Activated naive CD8-positive, alpha-beta T cell treated with anti-CD3 and anti-CD28 coated beads, Interleukin-2, amount 50 U/mL, for 16 hours (primary cell): ENCODE results near the gene SNED1.

Source experiments
- DNase-seq: peaks from one replicate; pipeline ENCODE4 v3.0.0-alpha.2; 2020; ENCODE audit warnings: low read depth, low spot score

SNED1 gene

GRCh38 chr2:240997856-240998705, at the start of gene SNED1:
Gene SNED1 (plus strand): TSS chr2:240998618. CDS start chr2:240998838, 220 bp downstream.
- peak; percentile 30 for DNase-seq

GRCh38 chr2:240948905-240949790, 49.3 kb upstream of the SNED1 start:
- DNase-seq = no peak

- no peak for DNase-seq
Observed at GRCh38 chr2:240949791-240950705, 48.4 kb upstream of the SNED1 start.

- no peak for DNase-seq
Observed at GRCh38 chr2:240951045-240951594, 47.3 kb upstream of the SNED1 start.

GRCh38 chr2:240952496-240953246, 45.7 kb upstream of the SNED1 start:
- no peak for DNase-seq

- DNase-seq = no peak
Observed at GRCh38 chr2:240953426-240954410, 44.7 kb upstream of the SNED1 start.

GRCh38 chr2:240954436-240955305, 43.7 kb upstream of the SNED1 start:
- DNase-seq = no peak

GRCh38 chr2:240955306-240956170, 42.9 kb upstream of the SNED1 start:
- no peak for DNase-seq

- DNase-seq = no peak
Observed at GRCh38 chr2:240956171-240956934, 42.1 kb upstream of the SNED1 start.

- DNase-seq = no peak
Observed at GRCh38 chr2:240956935-240957655, 41.3 kb upstream of the SNED1 start.

- DNase-seq = no peak
Observed at GRCh38 chr2:240957656-240958365, 40.6 kb upstream of the SNED1 start.

- no peak for DNase-seq
Observed at GRCh38 chr2:240958366-240959213, 39.8 kb upstream of the SNED1 start.

GRCh38 chr2:240959214-240959940, 39.0 kb upstream of the SNED1 start:
- no peak for DNase-seq

GRCh38 chr2:240959941-240960308, 38.5 kb upstream of the SNED1 start:
- no peak for DNase-seq
